Gastroesophageal sphincter (tissue), 3 donors: ENCODE results near the gene UPK3BL2.
"Not testable (repeated sequence)": the region's sequence is repeated elsewhere in the genome, so short reads cannot be mapped to it uniquely, and the experiment has no call there.

Source experiments
- POLR2A ChIP-seq, 2 donors: fragments of 450-650 bp; IDR thresholded peaks; one replicate each; pipeline ENCODE4 v1.6.1; 2017; ENCODE audit warnings: antibody characterized with exemption in 2 of 2, mild to moderate bottlenecking in 2 of 2, moderate library complexity in 1 of 2
- POLR2AphosphoS5 ChIP-seq: sonication (generic); formaldehyde crosslinking; IDR thresholded peaks from one replicate; pipeline ENCODE4 v1.6.1; 2017; ENCODE audit warnings: antibody characterized with exemption
- TF ChIP-seq, protein P1 (sequence below), 4 experiments: fragments of 200-600 bp in 2 of 4; fragments of 450-650 bp in 2 of 4; sonication (generic) in 1 of 4; IDR thresholded peaks; one replicate each; pipeline ENCODE4 v1.5.1; 2017 to 2019; ENCODE audit warnings: antibody characterized with exemption in 4 of 4, mild to moderate bottlenecking in 2 of 4, moderate library complexity in 2 of 4

DNA sequence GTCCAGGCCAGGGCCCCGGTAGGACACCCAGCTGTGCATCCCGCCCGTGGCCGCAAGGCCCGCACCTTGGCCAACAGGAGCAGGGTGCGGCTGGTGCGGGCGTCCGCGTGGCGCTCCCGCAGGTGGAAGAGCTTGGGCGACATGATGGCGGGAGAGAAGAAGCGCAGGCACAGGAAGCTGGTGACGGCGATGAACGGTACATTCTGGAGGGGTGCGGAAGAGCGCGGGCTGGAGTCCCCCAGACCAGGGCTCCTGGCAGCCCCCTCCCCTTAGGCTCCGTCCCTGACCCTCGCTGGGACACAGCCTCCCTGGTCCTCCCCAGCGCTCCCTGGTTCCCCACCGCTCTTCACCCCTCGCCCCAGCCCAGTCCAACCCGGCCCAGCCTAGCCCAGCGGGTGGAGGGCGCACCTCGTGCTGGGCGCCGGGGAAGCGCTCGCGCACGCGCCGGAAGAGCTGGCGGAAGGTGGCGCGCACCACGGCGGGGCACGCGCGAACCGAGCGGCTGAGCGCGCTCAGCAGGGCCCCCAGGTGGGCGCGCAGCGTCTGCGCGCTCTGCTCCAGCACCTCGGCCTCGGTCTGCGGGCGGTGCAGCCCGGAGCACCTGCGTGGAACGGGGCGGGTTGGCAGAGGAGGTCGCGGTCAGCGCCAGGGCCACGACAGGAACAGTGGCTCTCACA is 48.9 kb downstream of the UPK3BL2 start:
- TF ChIP-seq, protein P1, sequence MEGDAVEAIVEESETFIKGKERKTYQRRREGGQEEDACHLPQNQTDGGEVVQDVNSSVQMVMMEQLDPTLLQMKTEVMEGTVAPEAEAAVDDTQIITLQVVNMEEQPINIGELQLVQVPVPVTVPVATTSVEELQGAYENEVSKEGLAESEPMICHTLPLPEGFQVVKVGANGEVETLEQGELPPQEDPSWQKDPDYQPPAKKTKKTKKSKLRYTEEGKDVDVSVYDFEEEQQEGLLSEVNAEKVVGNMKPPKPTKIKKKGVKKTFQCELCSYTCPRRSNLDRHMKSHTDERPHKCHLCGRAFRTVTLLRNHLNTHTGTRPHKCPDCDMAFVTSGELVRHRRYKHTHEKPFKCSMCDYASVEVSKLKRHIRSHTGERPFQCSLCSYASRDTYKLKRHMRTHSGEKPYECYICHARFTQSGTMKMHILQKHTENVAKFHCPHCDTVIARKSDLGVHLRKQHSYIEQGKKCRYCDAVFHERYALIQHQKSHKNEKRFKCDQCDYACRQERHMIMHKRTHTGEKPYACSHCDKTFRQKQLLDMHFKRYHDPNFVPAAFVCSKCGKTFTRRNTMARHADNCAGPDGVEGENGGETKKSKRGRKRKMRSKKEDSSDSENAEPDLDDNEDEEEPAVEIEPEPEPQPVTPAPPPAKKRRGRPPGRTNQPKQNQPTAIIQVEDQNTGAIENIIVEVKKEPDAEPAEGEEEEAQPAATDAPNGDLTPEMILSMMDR (IDR thresholded peaks at IDR 0.05), result not testable (repeated sequence)
- TF ChIP-seq POLR2A (IDR thresholded peaks at IDR 0.05); POLR2AphosphoS5: not testable (repeated sequence)
